ENCODE measurements around the gene NBAS.

Gene NBAS

GRCh38 chr2:15588329-15588919 is 27.3 kb upstream of the NBAS start:
- DNase-seq, result peak in 2 of 5 experiments; percentile 10 to 14

- DNase-seq, result no peak
Observed at GRCh38 chr2:15584767-15585469, 23.8 kb upstream of the NBAS start.

- DNase-seq, result no peak
Observed at GRCh38 chr2:15584316-15584715, 23.2 kb upstream of the NBAS start.

GRCh38 chr2:15583826-15584225 is 22.7 kb upstream of the NBAS start:
- DNase-seq, result no peak

- DNase-seq, result no peak
Observed at GRCh38 chr2:15582710-15583357, 21.7 kb upstream of the NBAS start.

DNA sequence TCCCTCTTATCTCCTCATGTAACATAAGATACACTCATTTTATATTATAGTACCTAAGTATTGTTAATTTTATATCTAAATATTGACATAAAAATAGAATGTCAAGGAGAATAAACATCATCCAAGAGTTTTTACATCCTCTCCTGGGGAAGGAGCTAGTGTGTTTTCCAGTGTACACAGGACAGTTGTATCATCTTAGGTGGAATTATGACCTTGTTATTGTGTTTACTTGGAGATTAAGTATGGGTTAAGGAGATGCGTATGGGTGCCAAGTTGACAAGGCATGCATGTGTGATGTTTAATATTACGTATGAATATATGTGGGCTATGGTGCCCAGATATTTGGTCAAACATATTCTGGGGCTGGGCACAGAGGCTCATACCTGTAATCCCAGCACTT is 19.3 kb upstream of the NBAS start:
- no peak for DNase-seq

DNA sequence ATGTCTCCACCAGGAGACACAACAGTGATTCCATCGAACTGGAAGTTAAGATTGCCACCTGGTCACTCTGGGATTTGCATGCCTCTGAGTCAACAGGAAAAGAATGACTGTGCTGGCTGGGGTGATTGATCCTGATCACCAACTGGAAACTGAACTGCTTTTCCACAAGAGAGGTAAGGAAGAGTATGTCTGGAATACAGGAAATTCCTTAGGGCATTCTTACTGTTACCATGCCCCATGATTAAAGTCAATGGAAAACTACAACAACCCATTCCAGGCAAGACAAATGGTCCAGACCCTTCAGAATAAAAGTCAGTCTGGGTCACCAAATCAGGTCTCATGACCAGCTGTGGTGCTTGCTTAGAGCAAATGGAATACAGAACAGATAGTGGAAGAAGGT is 18.5 kb upstream of the NBAS start:
- DNase-seq, result no peak

DNA sequence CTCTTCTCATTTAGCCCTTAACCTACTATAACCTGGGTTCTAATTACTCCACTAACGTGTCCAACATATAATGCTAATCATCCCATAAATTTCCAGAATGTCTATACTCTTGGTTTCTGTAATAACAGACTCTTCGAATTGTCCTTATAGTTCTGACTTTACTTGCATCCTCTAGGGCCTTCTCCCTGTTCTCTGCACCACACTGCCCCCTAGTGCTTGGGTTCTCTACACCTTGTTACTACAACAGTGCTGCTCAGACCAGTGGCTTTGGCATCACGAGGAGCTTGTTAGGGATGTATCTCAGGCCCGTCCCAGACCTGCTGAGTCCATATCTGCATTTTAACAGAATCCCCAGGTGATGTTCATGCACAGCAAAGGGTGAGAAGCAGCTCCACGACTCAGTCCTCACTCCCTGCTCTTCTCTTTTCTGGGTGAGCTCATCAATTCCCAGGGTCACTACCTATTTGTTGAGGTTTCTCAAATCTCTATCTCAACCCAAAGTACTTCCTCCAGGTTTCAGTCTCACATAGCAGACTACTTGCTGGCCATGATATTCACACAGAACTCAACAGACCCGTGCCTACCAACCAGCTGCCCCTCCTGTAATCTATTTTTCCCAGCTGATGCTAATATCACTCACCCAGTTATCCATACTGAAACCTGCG is 16.1 kb upstream of the NBAS start:
- peak; percentile 43 to 86 (median 73) for DNase-seq

- no peak for DNase-seq
Observed at GRCh38 chr2:15571729-15572128, 10.6 kb upstream of the NBAS start.

GRCh38 chr2:15570104-15570503 is 9.0 kb upstream of the NBAS start:
- DNase-seq, result no peak

GRCh38 chr2:15568874-15569273 is 7.7 kb upstream of the NBAS start:
- DNase-seq, result no peak

DNA sequence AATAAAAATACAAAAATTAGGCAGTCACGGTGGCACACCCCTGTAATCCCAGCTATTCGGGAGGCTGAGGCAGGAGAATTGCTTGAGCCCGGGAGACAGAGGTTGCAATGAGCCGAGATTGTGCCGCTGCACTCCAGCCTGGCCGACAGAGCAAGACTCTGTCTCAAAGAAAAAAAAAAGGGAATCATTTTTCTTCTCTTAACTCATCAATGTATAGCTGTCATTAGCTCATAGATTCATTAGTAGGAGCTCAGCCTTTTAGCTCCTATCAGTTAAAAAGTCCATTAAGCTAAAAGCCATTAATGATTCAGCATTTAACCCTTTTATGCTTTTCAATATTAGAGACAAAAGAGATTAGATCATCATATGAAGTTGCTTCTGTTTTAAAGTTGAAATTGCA is 5.8 kb upstream of the NBAS start:
- DNase-seq, result no peak

DNA sequence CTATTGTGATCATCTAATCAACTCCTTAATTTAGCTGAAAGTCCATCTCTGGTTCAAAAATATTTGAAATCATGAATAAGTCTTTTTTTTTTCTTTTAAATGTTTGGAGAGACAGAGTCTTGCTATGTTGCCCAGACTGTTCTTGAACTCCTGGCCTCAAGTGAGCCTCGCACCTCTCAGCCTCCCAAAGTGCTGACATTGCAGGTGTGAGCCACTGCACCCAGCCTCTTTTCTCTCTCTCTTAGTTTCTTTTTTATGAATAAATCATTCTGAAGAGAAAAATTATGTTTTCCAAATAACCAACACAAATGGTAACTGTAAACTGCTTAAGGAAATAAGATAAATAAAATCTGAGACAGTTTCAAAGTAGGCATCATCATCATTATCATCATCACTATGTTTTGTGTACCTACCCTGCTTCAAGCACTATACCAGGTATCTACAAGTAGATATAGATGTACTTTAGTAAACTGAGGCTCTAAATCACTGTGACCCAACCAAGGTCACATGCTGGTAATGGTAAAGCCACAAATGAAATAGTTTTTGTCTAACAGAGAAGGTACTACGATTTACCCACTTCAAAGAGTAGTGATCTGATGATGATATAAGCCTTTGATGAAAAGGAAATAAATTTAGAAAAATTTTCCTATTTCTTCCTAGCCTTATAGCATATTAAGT is 5.0 kb upstream of the NBAS start:
- no peak for DNase-seq

- no peak for DNase-seq
Observed at GRCh38 chr2:15565392-15565791, 4.3 kb upstream of the NBAS start.

DNA sequence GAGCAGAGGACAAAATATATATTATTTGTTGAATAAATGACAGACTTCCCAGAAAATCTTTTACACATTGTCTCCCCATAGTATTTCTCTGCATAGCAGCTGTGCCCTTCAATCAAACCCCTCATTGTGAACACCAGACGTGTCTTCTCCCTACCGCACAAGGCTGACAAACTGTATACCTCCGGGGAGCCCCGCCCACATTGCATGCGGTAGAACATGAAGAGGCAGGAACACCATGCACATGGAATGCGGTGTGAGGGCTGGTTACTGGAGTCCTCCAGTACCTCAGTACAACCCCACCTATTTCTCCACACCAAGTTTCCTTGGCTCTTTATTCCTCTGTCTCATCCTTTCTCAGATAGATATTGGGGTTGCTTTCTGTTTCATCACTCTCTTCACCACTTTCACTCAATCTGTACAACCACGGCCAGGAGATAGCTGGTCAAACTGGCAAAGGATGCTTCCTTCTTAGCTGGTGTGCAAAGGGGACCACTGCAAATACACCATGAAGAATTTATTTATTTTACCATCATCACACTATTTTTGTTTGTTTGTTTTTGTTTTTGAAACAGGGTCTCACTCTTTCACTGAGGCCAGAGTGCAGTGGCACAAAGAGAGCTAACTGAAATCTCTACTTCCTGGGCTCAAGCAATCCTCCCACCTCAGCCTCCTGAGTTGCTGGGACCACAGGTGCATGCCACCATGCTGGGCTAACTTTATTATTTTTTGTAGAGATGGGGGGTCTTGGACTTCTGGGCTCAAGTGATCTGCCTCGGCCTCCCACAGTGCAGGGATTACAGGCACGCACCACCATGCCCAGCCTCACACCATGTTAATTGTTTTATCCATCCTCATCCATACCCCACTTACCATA is 2.3 kb upstream of the NBAS start:
- DNase-seq, result no peak

DNA sequence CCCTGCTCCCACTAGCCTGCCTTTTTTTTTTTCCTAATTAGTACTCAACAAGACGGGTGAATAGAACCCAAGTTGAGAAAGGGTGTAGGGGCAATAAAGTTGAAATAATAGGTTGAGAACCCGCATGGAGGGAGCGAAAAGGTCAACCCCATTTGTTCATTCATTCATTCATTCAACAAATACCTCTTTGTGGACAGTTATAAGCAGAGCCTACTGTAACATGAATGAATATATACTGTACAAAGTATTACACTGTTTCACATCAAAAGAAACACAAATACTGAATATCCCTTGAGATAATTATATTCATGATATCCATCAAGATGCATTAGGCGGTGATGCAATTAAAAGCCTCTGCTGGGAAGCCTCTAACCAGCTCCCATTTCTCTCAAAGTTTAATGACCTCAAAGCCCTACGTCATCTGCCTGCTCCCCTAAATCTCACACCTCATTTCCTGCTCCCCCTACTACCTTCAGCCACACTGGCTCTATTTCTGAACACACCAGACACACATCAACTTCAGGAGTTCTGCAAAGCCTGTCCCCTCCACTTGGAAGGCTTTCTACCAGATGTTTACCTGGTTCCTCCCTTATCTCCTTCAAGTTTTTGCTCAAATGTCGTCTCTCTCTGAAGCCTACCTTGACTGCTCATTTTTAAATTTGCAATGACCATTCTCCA is 1.4 kb upstream of the NBAS start:
- DNase-seq, result no peak

DNA sequence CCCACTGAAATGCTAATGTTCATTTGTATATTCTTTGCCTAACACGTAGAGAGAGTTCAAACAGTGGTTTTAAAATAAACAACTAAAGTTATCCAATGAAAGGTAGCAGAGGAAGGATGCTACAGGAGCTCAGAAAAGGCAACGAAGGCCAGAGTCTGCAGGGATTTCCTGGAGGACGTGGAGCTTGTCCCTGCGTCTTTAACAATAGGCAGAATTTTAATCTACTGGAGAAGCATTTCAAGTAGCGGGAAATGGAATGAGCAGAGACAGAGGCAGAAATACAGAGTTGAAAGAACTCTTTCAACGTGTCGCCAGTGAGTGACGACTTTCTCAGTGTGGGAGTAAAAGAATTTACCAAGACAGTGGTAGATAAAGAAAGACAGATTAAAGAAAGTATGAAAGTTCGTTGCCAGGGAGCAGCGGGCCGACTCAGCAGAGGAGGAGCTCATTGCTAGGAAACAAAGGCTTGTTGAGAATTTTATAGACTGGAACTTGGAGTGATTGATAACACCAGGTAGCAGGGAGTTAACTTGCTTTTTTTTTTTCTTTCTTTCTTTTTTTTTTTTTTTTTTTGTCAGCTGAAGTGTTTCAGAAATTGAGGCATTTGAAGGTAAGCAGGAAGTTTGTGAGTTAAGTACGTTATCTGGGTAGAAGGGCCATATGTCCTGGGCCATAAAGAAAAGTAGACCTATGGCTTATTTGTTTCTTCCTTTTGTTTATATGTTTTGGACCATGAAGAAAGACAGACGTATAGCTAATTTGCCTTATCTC is 625 bp upstream of the NBAS start:
- DNase-seq, result peak in 1 of 5 experiments; percentile 58

DNA sequence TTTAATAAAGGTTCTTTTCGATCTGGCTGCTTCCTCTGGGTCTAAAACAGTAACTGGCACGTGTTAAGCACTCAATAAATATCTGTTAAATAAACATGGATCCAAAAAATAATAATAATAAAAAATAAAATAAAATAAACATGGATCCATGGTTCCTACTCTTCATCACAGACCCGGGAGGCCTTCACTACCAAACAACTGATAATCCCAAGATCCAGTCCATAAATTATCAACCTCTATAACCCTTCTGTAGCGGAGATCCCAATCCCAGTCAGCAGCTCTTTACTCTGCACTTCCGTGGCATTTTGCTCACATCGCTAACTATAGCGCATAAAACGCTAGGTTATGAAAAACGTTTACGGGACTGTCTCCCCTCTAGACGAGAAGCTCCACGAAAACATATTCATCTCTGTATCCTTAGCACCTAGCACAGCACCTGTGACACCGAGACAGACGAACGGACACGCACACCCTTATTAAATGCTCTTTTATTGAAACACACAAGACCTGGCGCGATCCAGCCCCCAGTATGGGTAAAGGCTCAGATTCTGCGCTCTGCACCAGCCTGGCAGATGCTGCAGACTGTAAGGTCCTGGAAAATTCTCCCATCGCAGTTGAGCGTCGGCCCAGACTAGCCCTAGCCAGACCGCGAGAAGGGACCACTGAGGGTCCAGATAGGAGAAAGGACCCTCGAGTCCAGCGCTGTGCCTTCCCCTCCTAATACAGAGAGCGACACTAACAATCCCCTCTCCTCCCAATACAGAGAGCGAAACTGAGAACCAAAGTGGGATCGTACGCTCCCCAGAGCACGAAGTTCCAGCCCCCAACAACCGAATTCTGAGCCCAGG is 770 bp downstream of the NBAS start:
- DNase-seq, result peak in 1 of 5 experiments; percentile 50

DNA sequence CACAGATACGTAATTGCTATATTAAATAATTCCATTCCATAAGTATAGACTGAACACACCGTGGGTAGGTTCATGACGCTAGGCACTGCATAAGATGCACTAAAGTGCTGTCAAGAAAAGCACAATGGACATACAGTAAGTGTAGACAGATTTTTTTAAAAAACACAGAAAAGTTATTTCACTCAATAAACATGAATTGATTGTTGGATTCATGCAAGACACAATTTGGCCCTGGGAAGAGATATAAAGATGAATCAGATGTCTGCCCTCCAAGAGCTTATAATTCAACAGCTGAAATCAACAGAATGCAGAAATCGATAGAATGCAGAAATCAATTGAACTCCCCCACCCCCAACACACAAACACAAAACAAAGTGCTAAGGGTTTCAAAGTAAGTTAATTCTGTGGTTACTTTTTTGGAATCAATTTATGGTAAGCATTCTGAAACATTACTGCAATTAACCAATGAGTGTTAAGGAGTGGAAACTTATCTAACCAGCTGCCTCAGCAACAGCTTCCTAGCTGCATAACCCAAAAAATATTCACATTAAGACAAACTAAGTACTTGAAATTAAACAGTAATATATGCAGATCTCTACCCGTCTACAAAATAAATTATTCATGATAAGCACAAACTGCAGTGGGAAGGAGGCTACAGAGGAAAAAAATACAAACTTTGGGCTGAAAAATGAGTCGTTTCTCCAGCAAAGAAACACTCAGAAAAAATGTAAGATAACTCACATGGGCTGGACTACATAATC is 1.6 kb downstream of the NBAS start:
- no peak for DNase-seq
